ENCODE measurements around the gene RRBP1.

RRBP1 gene

GRCh38 chr20:17568045-17568788 lies 113.8 kb downstream of the RRBP1 start:
- peak overlapping the region; percentile 99 for H3K27ac ChIP-seq
- ChIA-PET POLR2A (ENCODE audit: low non-redundant PET) (no interaction called here), CTCF (interaction anchor here (0.7 kb wide), 1 partner anchor 37 kb away, joined by 3 read pairs; the partner anchor contains the start of gene BFSP1)
- no peak for TF ChIP-seq CTCF (conservative IDR thresholded peaks at IDR 0.05; ENCODE audit: low read depth)
- no peak for DNase-seq (ENCODE audit: low spot score)

GRCh38 chr20:17566345-17566744 lies 115.7 kb downstream of the RRBP1 start:
- no peak for DNase-seq (ENCODE audit: low spot score)
- TF ChIP-seq CTCF (conservative IDR thresholded peaks at IDR 0.05; ENCODE audit: low read depth): no peak
- ChIA-PET CTCF (interaction anchor here (1.7 kb wide), 1 partner anchor 29 kb away, joined by 5 read pairs; no protein-coding TSS in a partner anchor), POLR2A (ENCODE audit: low non-redundant PET) (no interaction called here)
- peak overlapping the region; percentile 28 for H3K27ac ChIP-seq

GRCh38 chr20:17565169-17565845 lies 116.7 kb downstream of the RRBP1 start:
- DNase-seq (ENCODE audit: low spot score): no peak
- H3K27ac ChIP-seq: peak overlapping the region; percentile 40; the same call in 1 of the 2 replicates
- TF ChIP-seq CTCF (conservative IDR thresholded peaks at IDR 0.05; ENCODE audit: low read depth): no peak
- POLR2A ChIA-PET (ENCODE audit: low non-redundant PET): interaction anchor here (0.5 kb wide), 1 partner anchor 59 kb away, joined by 4 read pairs; no protein-coding TSS in a partner anchor
- CTCF ChIA-PET: interaction anchor here (0.6 to 1.7 kb wide), 2 partner anchors 28 to 1018 kb away, joined by 5 to 6 read pairs; no protein-coding TSS in a partner anchor

All from RWPE1 (cell line).